GM20000 (cell line): ENCODE results near the gene SLC35F4.

Experiments used
- DNase-seq: peaks from one replicate; pipeline ENCODE4 v3.0.0; 2012; ENCODE audit warnings: low spot score
- TF ChIP-seq, protein P1 (sequence below): IDR thresholded peaks from 2 replicates; pipeline ENCODE4 v1.5.1; 2012; ENCODE audit warnings: mild to moderate bottlenecking, control low read depth; ENCODE audit errors: extremely low read depth, missing control alignments

SLC35F4 gene

DNA sequence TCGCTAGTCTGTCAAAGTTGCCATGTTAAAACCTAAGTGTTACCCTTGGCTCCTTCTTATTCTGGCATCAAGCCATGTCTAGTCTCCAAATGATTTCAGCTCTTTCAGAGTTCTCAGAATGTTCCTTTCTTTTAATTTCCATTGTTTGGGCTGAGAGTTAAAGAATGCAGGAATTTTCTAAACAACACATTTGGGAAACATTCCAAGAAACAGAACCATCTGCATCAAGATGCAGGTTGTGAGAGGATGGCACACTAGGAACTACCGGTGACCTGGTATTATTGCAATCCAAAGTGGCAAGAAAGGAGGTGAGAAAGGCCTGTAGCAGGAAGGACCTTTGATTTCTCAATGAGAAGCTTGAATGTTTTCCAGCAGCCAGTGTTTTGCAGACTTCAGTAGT is 30.1 kb downstream of the SLC35F4 start:
- DNase-seq, result no peak
- TF ChIP-seq, protein P1, sequence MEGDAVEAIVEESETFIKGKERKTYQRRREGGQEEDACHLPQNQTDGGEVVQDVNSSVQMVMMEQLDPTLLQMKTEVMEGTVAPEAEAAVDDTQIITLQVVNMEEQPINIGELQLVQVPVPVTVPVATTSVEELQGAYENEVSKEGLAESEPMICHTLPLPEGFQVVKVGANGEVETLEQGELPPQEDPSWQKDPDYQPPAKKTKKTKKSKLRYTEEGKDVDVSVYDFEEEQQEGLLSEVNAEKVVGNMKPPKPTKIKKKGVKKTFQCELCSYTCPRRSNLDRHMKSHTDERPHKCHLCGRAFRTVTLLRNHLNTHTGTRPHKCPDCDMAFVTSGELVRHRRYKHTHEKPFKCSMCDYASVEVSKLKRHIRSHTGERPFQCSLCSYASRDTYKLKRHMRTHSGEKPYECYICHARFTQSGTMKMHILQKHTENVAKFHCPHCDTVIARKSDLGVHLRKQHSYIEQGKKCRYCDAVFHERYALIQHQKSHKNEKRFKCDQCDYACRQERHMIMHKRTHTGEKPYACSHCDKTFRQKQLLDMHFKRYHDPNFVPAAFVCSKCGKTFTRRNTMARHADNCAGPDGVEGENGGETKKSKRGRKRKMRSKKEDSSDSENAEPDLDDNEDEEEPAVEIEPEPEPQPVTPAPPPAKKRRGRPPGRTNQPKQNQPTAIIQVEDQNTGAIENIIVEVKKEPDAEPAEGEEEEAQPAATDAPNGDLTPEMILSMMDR, result no peak

GRCh38 chr14:57834961-57835360 is 30.9 kb downstream of the SLC35F4 start:
- TF ChIP-seq, protein P1, result no peak
- DNase-seq, result no peak

DNA sequence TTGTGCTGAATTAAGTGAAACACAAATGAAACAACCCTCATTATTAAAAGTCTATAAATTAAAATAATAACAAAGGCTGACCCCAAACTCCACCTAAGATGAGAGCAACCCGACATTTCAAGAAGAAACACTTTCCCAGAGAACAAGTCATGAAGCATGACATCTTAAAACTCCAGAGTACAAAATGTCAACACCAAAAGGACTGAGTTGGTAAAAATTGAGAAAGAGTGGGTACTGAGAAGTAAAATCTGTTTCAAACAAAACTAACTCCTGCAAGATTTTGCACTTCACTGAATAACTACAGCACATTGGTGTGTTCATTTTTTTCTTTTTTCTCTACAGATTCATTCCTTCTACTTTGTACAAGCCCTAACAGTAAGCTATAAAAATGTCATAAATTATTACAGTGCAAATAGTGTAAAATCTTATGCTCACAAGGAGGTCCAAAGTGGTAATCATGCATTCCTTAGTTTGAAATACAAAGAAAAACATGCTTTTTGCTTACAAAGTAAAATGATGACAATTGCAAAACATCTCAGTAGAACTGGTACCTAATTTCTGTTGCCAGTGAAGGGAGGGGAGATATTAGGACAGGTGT is 31.8 kb downstream of the SLC35F4 start:
- TF ChIP-seq, protein P1, result no peak
- no peak for DNase-seq

GRCh38 chr14:57833323-57833722 is 32.6 kb downstream of the SLC35F4 start:
- TF ChIP-seq, protein P1, result no peak
- no peak for DNase-seq

DNA sequence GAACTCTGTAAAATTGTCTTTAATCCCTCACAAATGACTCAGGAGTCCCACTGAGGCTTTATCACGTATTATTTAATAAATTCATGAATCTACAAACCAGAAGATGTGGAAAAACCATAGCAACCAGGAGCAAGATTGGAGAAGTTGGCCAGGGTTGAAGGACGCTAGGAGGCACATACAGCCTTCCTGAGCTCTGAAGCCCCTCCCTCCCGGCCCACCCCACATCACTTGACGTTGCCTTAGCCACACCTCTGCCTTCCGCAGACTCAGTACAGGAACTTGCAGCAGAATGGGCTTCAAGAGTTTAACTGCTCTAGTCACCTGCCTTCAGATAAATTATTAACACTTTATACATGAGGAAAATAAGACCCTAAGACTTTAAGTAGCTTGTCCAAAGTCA is 33.9 kb downstream of the SLC35F4 start:
- no peak for DNase-seq
- TF ChIP-seq, protein P1, result no peak

GRCh38 chr14:57828713-57829112 is 37.2 kb downstream of the SLC35F4 start:
- TF ChIP-seq, protein P1, result no peak
- no peak for DNase-seq

DNA sequence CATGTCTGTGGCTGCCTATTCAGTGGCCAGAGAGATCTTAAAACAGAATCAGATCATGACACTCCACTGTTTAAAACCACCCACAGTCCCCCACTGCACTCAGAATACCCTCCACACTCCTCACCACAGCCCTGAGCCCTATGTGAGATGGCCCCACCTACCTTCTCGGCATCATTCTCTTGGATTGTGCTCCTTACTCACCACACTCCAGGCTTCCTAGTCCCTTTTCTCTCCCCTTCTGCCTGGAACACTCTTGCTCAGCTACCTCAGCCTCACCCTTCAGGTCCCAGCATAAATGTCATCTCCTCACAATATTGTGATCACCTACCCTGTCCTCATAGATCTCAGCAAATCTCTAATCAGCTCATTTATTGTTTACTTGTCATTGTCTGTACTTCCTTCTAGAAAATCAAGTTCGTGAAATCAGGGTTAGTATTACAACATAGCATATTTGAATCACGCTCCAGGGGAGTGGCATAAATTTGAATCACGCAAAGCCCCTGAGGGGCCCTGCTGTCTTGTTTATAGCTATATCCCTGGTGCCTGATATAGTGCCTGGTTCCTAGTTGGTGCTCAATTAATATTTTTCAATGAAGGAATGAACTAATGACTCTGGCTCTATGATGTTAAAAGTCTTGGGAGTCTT is 42.8 kb downstream of the SLC35F4 start:
- no peak for DNase-seq
- TF ChIP-seq, protein P1, result no peak
